Measurements from ENCODE around the gene CLRN3. TPM values are rescaled to one million over a fixed set of nuclear protein-coding genes. Genes with fewer than 3 reads are reported as not detected.

Gene CLRN3
- total and polyA plus RNA-seq, 2 of the 8 experiments (the other 6 are each of a cell fraction or from before 2014, with no cell fraction given): not detected

DNA sequence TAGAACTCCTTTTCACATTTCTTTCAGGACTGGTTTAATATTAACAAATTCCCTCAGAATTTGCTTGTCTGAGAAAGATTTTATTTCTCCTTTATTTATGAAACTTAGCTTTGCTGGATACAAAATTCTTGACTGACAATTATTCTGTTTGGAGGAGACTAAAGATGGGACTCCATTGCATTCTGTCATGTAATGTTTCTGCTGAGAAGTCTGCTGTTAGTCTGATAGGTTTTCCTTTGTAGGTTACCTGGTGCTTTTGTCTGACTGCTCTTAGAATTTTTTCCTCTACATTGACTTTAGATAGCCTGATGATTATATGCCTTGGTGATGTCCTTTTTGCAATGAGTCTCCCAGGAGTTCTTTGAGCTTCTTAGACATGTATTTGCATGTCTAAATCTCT lies 23.4 kb downstream of the CLRN3 start:
- Histone ChIP-seq H4K8ac (ENCODE audit: extremely low read depth, insufficient read depth, low read length) (no peak overlapping the region), H3K4me3 (ENCODE audit: extremely low read depth in 1 of 4, insufficient read depth in 2 of 4, low read depth in 3 of 4, low read length in 4 of 4) (no peak overlapping the region), H4K91ac (replicated peaks; ENCODE audit: insufficient read length, low read length) (no peak overlapping the region), H3K4me1 (replicated peaks in 1 of 4; ENCODE audit: control insufficient read depth in 3 of 4, insufficient read depth in 4 of 4, low read length in 3 of 4) (no peaks in the 10 kb centered on the region), H2BK120ac (replicated peaks; ENCODE audit: low read depth, low read length) (no peak overlapping the region), H3K36me3 (ENCODE audit: control insufficient read depth in 2 of 4, insufficient read depth in 4 of 4, low read length in 3 of 4) (no peaks in the 10 kb centered on the region), H3K9ac (replicated peaks in 1 of 4; ENCODE audit: extremely low read depth in 1 of 4, low read depth in 3 of 4, low read length in 3 of 4) (no peak overlapping the region), H2AFZ (ENCODE audit: low read length) (no peak overlapping the region), H2BK15ac (ENCODE audit: low read length) (no peak overlapping the region), H3K79me1 (ENCODE audit: low read depth, low read length) (no peaks in the 10 kb centered on the region), H3K27ac (ENCODE audit: low read depth, low read length) (no peak overlapping the region), H3K23ac (ENCODE audit: insufficient read length) (no peak overlapping the region), H3K4ac (replicated peaks; ENCODE audit: insufficient read length, low read depth, low read length) (no peak overlapping the region), H3K14ac (ENCODE audit: insufficient read length) (no peak overlapping the region), H4K5ac (ENCODE audit: insufficient read length, low read depth, low read length) (no peak overlapping the region), H2BK20ac (ENCODE audit: low read length) (no peak overlapping the region), H4K20me1 (replicated peaks in 1 of 2; ENCODE audit: control insufficient read depth in 1 of 2, insufficient read depth in 2 of 2, low read length in 2 of 2) (no peaks in the 10 kb centered on the region), H2BK12ac (ENCODE audit: low read depth, low read length) (no peak overlapping the region), H2AK5ac (ENCODE audit: low read depth, low read length) (no peak overlapping the region), H3K79me2 (ENCODE audit: control insufficient read depth in 1 of 2, insufficient read depth in 2 of 2, low read length in 2 of 2) (no peaks in the 10 kb centered on the region), H3K4me2 (ENCODE audit: insufficient read depth in 1 of 2, low read depth in 2 of 2, low read length in 2 of 2) (no peak overlapping the region), H3K9me3 (ENCODE audit: insufficient read depth in 2 of 2, low read depth in 1 of 2, low read length in 1 of 2) (no peaks in the 10 kb centered on the region; a peak in 2 of 4 replicates), H3K56ac (replicated peaks; ENCODE audit: insufficient read length, low read depth, low read length) (no peak overlapping the region), H3K27me3 (replicated peaks in 1 of 4; ENCODE audit: control insufficient read depth in 3 of 4, extremely low read depth in 1 of 4, insufficient read depth in 3 of 4, low read length in 3 of 4) (no peaks in the 10 kb centered on the region; a peak in 1 of 7 replicates), H3K23me2 (ENCODE audit: low read depth, low read length) (no peaks in the 10 kb centered on the region; the same call in 1 of the 2 replicates), H2BK5ac (ENCODE audit: low read depth, low read length) (no peak overlapping the region), H3K18ac (ENCODE audit: extremely low read depth, low read length) (no peak overlapping the region)
- ChIA-PET POLR2A (ENCODE audit: partially characterized antibody) (no interaction called here), CTCF (ENCODE audit: partially characterized antibody) (interaction anchor here (0.6 to 2.7 kb wide), 5 partner anchors 10 to 189 kb away, joined by 3 to 11 read pairs (median 6); no protein-coding TSS in a partner anchor)
- no peak for DNase-seq (ENCODE audit: low read depth in 1 of 2, low spot score in 2 of 2)
- no peak for TF ChIP-seq BRCA1 (IDR thresholded peaks at IDR 0.05; ENCODE audit: low read depth, low read length)
- FAIRE-seq: no peak

Data from H1 (cell line).